ENCODE data around the gene PLAAT4. TPM values are rescaled to one million over a fixed set of nuclear protein-coding genes. Genes with fewer than 3 reads are reported as not detected.
"Not testable (repeated sequence)": the region's sequence is repeated elsewhere in the genome, so short reads cannot be mapped to it uniquely, and the experiment has no call there.

The PLAAT4 gene
- total RNA-seq, 2 donors from 2014 or later: 43.9 to 51.4 TPM

- intact Hi-C loops (cut with DNase I, micrococcal nuclease): no loop called here
- DNase-seq (no peak), ATAC-seq (no peak)
Observed at GRCh38 chr11:63534076-63534475, 2.5 kb upstream of the PLAAT4 start.

GRCh38 chr11:63534895-63535461 lies 1.6 kb upstream of the PLAAT4 start:
- ATAC-seq: peak; percentile 44

DNA sequence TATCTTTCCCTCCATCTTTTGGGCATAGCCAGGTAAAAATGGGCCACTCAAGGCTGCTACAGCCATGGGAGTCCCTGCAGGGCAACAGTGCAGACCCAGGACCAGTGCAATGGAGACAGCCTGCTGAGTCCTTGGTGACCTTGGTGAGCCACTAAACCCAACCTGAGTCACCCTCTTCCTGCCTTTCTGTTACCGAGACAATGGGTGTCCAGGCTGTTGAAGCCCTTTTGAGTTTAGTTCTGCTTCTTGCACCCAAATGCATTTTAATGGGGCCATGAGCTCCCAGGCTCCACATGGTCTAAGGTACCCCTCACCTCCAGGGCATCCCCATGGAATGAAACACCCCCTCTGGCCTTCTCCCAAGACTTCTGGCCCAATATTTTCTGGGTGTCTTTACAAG lies 874 bp upstream of the PLAAT4 start:
- DNase-seq (no peak), ATAC-seq (no peak)
- intact Hi-C loops (cut with DNase I, micrococcal nuclease): no loop called here

More at GRCh38 chr11:63534895-63535461, 1.6 kb upstream of the PLAAT4 start:
- intact Hi-C loops (cut with DNase I, micrococcal nuclease): no loop called here
- no peak for DNase-seq

DNA sequence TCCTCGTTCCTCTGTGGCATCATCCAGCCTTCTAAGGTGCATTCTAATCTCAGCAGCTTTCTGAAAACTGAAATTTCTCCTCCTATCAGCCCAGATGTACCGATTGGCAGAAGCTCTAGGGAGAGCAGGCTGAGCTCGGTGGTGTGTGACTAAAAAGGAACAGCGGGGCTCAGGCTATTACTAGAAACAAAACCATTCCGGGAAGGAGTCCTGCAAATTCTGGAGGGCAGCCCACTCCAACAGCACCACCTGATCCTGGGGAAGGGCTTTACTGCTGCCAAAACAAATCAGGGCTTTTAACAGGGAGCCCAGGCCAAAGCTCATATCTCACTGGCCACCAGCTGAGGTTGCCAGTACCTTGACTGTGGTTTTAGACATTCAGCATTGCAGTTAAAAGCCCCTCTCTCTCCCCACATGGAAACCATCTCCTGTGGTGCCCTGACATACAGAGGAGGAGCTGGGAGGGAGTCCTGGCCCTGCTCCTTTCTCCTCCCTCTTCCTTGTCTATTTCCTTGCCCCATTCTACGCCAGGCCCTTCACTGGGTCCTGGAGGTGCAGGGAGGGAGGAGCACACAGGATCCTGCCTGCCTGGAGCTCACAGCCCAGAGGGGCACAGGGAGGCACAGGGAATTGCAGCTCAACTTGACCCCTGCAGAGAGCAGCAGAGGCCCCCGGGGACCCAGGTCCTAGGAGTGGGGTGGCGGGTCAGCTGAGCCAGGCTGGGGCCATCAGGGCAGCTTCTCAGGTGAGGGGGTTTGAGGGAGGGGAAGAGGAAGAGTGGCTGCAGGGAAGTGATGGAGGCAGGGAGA lies 889 bp downstream of the PLAAT4 start:
- intact Hi-C loops (cut with DNase I, micrococcal nuclease): no loop called here
- DNase-seq: peak; percentile 28 to 67

GRCh38 chr11:63542506-63542905 lies 5.9 kb downstream of the PLAAT4 start:
- DNase-seq; ATAC-seq; intact Hi-C loops (cut with DNase I, micrococcal nuclease): not testable (repeated sequence)

More for the DNA sequence above, 889 bp downstream of the PLAAT4 start:
- peak; percentile 20 for ATAC-seq

DNA sequence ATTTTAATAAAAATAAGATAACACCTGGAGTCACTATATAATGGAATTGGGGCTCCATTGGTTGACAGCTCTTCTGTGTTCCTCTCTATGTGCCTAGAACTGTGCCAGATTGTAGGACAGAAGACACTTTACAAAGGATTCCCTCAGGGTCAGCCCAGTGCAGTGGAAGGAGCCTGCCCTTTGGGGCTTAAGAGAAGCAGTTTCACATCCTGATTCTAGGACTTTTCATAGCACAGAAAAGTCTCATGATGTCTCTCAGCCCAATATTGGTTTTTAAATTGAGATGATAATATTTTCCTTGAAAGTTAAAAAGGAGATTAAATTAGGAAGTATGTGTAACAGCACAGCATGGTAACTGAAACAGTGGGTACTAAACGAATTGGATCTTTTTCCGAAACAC lies 7.1 kb downstream of the PLAAT4 start:
- ATAC-seq: no peak

DNA sequence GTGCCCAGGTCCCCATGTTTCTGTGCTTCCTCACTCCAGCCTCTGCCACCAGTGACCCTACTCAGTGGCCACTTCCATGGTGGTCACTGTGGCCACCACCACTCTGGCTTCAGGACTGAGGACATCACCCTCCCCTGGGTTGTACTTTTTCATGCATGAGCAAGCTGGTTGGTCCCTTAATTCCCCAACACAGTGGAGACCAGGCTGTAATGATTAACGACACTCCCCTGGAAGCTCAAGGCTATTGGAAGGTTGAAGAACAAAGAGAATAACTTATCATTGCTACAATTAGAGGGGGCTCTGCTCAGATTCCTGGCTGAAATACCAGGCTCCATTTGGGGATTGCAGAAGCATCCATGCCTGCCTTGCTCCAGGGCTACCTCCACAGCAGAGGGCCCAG lies 10.5 kb downstream of the PLAAT4 start:
- ATAC-seq: no peak
- no peak for DNase-seq
- intact Hi-C loops (cut with DNase I, micrococcal nuclease): no loop called here

More for the DNA sequence above, 7.1 kb downstream of the PLAAT4 start:
- DNase-seq: no peak
- intact Hi-C loops (cut with DNase I, micrococcal nuclease): no loop called here

- no peak for ATAC-seq
- intact Hi-C loops (cut with DNase I, micrococcal nuclease): no loop called here
- DNase-seq: no peak
Observed at GRCh38 chr11:63548178-63548577, 11.6 kb downstream of the PLAAT4 start.

GRCh38 chr11:63549411-63549810 lies 12.8 kb downstream of the PLAAT4 start:
- ATAC-seq (no peak), DNase-seq (no peak)
- intact Hi-C loops (cut with DNase I, micrococcal nuclease): no loop called here

- DNase-seq; intact Hi-C loops (cut with DNase I, micrococcal nuclease); ATAC-seq: not testable (repeated sequence)
Observed at GRCh38 chr11:63550156-63550700, 13.6 kb downstream of the PLAAT4 start.

DNA sequence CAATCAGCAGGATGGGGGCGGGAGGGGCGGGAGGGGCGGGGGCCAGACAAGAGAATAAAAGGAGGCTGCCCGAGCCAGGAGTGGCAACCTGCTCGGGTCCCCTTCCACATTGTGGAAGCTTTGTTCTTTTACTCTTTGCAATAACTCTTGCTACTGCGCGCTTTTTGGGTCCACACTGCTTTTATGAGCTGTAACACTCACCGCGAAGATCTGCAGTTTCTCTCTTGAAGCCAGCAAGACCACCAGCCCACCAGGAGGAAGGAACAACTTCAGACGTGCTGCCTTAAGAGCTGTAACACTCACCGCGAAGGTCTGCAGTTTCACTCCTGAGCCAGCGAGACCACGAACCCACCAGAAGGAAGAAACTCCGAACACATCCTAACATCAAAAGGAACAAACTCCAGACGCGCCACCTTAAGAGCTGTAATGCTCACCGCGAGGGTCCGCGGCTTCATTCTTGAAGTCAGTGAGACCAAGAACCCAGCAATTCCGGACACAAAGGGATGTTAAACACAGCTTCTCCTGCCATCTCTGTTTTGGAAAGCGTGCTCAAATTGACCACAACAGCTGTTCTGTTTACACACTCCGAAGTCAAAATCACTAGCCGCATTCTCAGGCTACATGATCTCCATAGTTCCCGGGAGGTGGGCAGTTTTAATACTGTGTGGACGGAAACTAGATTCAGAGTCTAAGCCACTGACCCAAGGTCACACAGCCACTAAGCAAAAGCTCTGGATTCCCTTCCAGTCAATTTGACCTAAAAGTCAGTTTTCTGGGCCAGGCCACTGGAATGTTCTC lies 14.7 kb downstream of the PLAAT4 start:
- DNase-seq (no peak), ATAC-seq (no peak)
- intact Hi-C loops (cut with DNase I, micrococcal nuclease): no loop called here

DNA sequence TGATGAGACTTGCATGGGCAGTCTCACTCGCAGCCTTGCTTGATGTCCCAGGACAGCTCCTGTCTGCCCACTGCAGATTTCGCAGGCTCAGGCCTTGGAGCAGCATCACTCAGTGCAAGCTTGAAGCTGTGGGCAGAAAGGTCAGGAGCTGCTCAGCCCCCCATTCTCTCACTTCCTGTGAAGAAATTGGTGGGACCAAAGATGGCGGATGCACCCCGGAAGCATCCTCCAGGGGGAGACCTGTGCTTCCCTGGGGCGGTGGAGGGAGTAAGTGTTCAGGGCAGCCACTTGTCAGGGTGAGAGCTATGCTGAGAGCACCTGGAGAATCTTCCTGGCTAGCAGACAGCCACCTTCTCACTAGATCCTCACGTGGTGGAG lies 15.3 kb downstream of the PLAAT4 start:
- intact Hi-C loops (cut with DNase I, micrococcal nuclease): no loop called here
- DNase-seq: no peak
- no peak for ATAC-seq

DNA sequence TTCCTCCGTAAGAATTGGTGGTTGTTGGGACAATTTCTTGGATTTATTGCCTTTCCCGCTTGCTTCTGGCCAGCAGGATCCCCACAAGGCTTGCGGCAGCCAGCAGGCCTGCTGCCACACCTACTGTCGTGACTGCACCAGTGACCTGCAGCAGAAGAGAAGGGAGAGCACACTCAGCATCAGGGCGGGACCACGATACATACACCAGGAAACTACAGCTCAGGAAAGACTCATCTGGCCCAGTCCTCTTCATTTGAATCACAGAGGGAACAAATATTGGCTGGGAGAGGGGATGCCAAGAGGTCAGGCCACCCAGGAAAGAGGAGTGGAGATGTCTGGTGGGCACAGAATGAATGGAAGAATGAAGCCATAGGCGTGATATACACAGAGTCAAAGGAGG lies 16.3 kb downstream of the PLAAT4 start:
- DNase-seq (peak in 1 of 2 donors; percentile 28), ATAC-seq (peak; percentile 92)
- intact Hi-C loops (cut with DNase I, micrococcal nuclease): no loop called here

GRCh38 chr11:63553759-63554158 lies 17.2 kb downstream of the PLAAT4 start:
- no peak for DNase-seq
- no peak for ATAC-seq
- intact Hi-C loops (cut with DNase I, micrococcal nuclease): no loop called here

- ATAC-seq (no peak), DNase-seq (no peak)
- intact Hi-C loops (cut with DNase I, micrococcal nuclease): no loop called here
Observed at GRCh38 chr11:63554877-63555223, 18.2 kb downstream of the PLAAT4 start.

DNA sequence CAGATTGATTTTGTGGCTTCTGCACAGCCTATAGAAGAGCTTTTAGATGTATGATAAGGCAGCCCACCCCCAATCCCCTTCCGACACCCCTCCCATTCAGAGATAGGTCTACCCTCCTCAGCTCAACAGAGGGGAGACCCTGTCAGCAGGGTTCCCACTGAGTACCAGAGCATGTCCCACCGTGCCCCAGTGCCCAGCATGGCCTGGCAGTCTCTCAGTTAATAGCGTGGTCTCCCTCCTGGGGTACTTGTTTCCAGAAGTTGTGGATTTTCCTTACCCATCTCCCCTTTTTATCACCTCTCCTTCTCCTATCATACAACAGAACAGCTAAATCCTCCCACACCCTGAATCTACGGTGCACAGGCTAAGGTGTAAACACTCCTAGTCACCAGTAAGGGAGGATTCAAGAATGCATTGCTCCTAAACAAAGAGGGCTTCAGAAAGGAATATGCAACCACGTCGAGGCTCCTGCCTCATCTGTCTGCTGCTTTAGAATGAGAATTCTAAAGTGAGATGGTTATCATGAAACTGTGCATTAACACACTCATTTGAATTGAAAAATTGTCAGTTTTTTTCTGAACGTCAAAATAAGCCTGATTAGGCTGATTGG lies 19.9 kb downstream of the PLAAT4 start:
- ATAC-seq (no peak), DNase-seq (no peak)
- intact Hi-C loops (cut with DNase I, micrococcal nuclease): no loop called here

- intact Hi-C loops (cut with DNase I, micrococcal nuclease): no loop called here
- DNase-seq (no peak), ATAC-seq (no peak)
Observed at GRCh38 chr11:63557570-63557969, 21.0 kb downstream of the PLAAT4 start.

- DNase-seq: no peak
- ATAC-seq: peak; percentile 12
- intact Hi-C loops (cut with DNase I, micrococcal nuclease): no loop called here
Observed at GRCh38 chr11:63558459-63559157, 22.0 kb downstream of the PLAAT4 start.

All from left colon (tissue), 2 donors.